WTC11 (cell line): ENCODE measurements around the gene CFL1.

Source experiments
- ELF4 ChIP-seq: sonication (generic); formaldehyde crosslinking; IDR thresholded peaks from 2 replicates; pipeline ENCODE4 v1.8.1; 2022; ENCODE audit warnings: low read depth, mild to moderate bottlenecking, moderate library complexity, missing genetic modification reagents
- FOXP1 ChIP-seq: sonication (generic); formaldehyde crosslinking; IDR thresholded peaks from 2 replicates; pipeline ENCODE4 v1.8.0; 2022; ENCODE audit warnings: missing genetic modification reagents, mild to moderate bottlenecking, moderate library complexity, borderline replicate concordance
- JAZF1 ChIP-seq: fragments of 250-450 bp; sonication (Bioruptor Pico); IDR thresholded peaks from 2 replicates; pipeline ENCODE4 v1.9.0; 2021; ENCODE audit warnings: moderate library complexity, mild to moderate bottlenecking, inconsistent platforms
- MYBL2 ChIP-seq: sonication (generic); formaldehyde crosslinking; IDR thresholded peaks from 2 replicates; pipeline ENCODE4 v1.8.1; 2023; ENCODE audit warnings: mild to moderate bottlenecking, moderate library complexity, missing genetic modification reagents
- NFE2L1 ChIP-seq: sonication (generic); formaldehyde crosslinking; IDR thresholded peaks from 2 replicates; pipeline ENCODE4 v1.8.1; 2023; ENCODE audit warnings: missing genetic modification reagents
- NFYB ChIP-seq: sonication (generic); formaldehyde crosslinking; conservative IDR thresholded peaks from 2 replicates; pipeline ENCODE4 v1.8.0; 2022; ENCODE audit warnings: low read depth, missing genetic modification reagents
- NR3C1 ChIP-seq: sonication (generic); formaldehyde crosslinking; conservative IDR thresholded peaks from 2 replicates; pipeline ENCODE4 v1.8.1; 2023; ENCODE audit warnings: low read depth, mild to moderate bottlenecking, missing genetic modification reagents
- PRRX2 ChIP-seq: fragments of 250-450 bp; sonication (Bioruptor Pico); IDR thresholded peaks from 2 replicates; pipeline ENCODE4 v1.8.0; 2021; ENCODE audit warnings: mild to moderate bottlenecking
- SP1 ChIP-seq: sonication (generic); formaldehyde crosslinking; conservative IDR thresholded peaks from 2 replicates; pipeline ENCODE4 v1.8.1; 2022; ENCODE audit warnings: missing genetic modification reagents
- USF1 ChIP-seq: sonication (generic); formaldehyde crosslinking; IDR thresholded peaks from 2 replicates; pipeline ENCODE4 v1.8.0; 2022; ENCODE audit warnings: mild to moderate bottlenecking, missing genetic modification reagents
- ZBTB43 ChIP-seq: sonication (generic); formaldehyde crosslinking; IDR thresholded peaks from 2 replicates; pipeline ENCODE4 v1.8.1; 2023; ENCODE audit warnings: mild to moderate bottlenecking, missing genetic modification reagents
- ZNF425 ChIP-seq: fragments of 250-450 bp; sonication (Bioruptor Pico); conservative IDR thresholded peaks from 2 replicates; pipeline ENCODE4 v1.9.0; 2021; ENCODE audit warnings: mild to moderate bottlenecking
- TF ChIP-seq, protein P1 (sequence below): fragments of 200-600 bp; IDR thresholded peaks from 2 replicates; pipeline ENCODE4 v1.8.0; 2022; ENCODE audit warnings: antibody characterized with exemption

DNA sequence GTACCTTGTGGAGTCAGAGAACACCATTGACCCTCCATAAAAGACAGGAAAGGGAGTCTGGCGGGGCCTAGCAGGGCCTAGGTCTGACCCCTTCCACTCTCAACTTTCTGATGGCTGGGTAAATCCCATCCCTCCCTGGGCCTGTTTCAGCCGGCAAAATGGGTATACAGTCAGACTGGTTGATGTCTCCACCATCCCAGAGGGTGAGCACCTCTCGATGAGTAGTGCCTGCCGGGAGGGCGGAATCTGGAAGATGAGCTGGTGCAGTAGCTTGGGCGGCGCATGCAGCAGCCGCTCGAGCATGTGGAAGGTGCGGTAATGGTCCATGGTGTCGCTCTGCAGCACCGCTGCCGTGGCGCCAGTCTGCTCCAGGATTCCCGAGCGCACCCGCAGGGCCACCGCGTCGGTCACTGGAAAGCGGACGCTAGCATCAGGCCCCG, 29.8 kb upstream of the CFL1 start:
- TF ChIP-seq, protein P1, sequence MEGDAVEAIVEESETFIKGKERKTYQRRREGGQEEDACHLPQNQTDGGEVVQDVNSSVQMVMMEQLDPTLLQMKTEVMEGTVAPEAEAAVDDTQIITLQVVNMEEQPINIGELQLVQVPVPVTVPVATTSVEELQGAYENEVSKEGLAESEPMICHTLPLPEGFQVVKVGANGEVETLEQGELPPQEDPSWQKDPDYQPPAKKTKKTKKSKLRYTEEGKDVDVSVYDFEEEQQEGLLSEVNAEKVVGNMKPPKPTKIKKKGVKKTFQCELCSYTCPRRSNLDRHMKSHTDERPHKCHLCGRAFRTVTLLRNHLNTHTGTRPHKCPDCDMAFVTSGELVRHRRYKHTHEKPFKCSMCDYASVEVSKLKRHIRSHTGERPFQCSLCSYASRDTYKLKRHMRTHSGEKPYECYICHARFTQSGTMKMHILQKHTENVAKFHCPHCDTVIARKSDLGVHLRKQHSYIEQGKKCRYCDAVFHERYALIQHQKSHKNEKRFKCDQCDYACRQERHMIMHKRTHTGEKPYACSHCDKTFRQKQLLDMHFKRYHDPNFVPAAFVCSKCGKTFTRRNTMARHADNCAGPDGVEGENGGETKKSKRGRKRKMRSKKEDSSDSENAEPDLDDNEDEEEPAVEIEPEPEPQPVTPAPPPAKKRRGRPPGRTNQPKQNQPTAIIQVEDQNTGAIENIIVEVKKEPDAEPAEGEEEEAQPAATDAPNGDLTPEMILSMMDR = no peak
- TF ChIP-seq NFE2L1 (no peak), SP1 (CRISPR knock-in tag) (no peak), NFYB (no peak), FOXP1 (no peak; the same call in 1 of the 2 replicates), JAZF1 (no peak), MYBL2 (no peak), ZNF425 (CRISPR knock-in tag) (no peak), ZBTB43 (CRISPR knock-in tag) (no peak), NR3C1 (CRISPR knock-in tag) (no peak), USF1 (CRISPR knock-in tag) (no peak), ELF4 (CRISPR knock-in tag) (no peak), PRRX2 (no peak)
